ENCODE measurements around the gene PPIB. TPM values are rescaled to one million over a fixed set of nuclear protein-coding genes. Genes with fewer than 3 reads are reported as not detected.
"Not testable (repeated sequence)": the region's sequence is repeated elsewhere in the genome, so short reads cannot be mapped to it uniquely, and the experiment has no call there.

PPIB gene
- total RNA-seq, 4 donors from 2014 or later = 110 to 227 (median 214) TPM

GRCh38 chr15:64112904-64113303 is 49.9 kb downstream of the PPIB start:
- intact Hi-C loops (cut with DNase I) = no loop called here

GRCh38 chr15:64112073-64112772 is 50.6 kb downstream of the PPIB start:
- no peak overlapping the region for H3K4me3 ChIP-seq
- no peak for DNase-seq (ENCODE audit: extremely low spot score)
- no peaks in the 10 kb centered on the region for H3K27me3 ChIP-seq
- H3K27ac ChIP-seq (replicated peaks in 1 of 4) = no peak overlapping the region
- intact Hi-C loops (cut with DNase I) = no loop called here
- WGBS = 65% methylated on average over 4 of the region's 4 CpGs
- peaks cover 27 to 48% (median 47%) of the 10 kb centered on the region in 4 donors for H3K36me3 ChIP-seq
- H3K4me1 ChIP-seq = peaks cover 26 to 47% (median 41%) of the 10 kb centered on the region in 4 donors
- H3K9me3 ChIP-seq = no peaks in the 10 kb centered on the region
- TF ChIP-seq POLR2A (IDR thresholded peaks at IDR 0.05; ENCODE audit: low read depth) (no peak), POLR2AphosphoS5 (IDR thresholded peaks at IDR 0.05) (no peak), EP300 (IDR thresholded peaks at IDR 0.05) (no peak)
- TF ChIP-seq, protein P1, sequence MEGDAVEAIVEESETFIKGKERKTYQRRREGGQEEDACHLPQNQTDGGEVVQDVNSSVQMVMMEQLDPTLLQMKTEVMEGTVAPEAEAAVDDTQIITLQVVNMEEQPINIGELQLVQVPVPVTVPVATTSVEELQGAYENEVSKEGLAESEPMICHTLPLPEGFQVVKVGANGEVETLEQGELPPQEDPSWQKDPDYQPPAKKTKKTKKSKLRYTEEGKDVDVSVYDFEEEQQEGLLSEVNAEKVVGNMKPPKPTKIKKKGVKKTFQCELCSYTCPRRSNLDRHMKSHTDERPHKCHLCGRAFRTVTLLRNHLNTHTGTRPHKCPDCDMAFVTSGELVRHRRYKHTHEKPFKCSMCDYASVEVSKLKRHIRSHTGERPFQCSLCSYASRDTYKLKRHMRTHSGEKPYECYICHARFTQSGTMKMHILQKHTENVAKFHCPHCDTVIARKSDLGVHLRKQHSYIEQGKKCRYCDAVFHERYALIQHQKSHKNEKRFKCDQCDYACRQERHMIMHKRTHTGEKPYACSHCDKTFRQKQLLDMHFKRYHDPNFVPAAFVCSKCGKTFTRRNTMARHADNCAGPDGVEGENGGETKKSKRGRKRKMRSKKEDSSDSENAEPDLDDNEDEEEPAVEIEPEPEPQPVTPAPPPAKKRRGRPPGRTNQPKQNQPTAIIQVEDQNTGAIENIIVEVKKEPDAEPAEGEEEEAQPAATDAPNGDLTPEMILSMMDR (IDR thresholded peaks at IDR 0.05) = no peak

More at GRCh38 chr15:64112904-64113303, 49.9 kb downstream of the PPIB start:
- TF ChIP-seq EP300 (IDR thresholded peaks at IDR 0.05) (no peak), POLR2AphosphoS5 (IDR thresholded peaks at IDR 0.05) (no peak), POLR2A (IDR thresholded peaks at IDR 0.05; ENCODE audit: low read depth) (no peak)
- TF ChIP-seq, protein P1 (IDR thresholded peaks at IDR 0.05) = no peak
- H3K9me3 ChIP-seq = no peaks in the 10 kb centered on the region
- peaks cover 20 to 40% (median 34%) of the 10 kb centered on the region in 4 donors for H3K4me1 ChIP-seq
- H3K4me3 ChIP-seq = no peak overlapping the region
- no peak for DNase-seq (ENCODE audit: extremely low spot score)
- WGBS = 78% methylated on average over 1 of the region's 1 CpG
- peaks cover 33 to 55% (median 54%) of the 10 kb centered on the region in 4 donors for H3K36me3 ChIP-seq
- no peaks in the 10 kb centered on the region for H3K27me3 ChIP-seq
- no peak overlapping the region for H3K27ac ChIP-seq (replicated peaks in 1 of 4)

DNA sequence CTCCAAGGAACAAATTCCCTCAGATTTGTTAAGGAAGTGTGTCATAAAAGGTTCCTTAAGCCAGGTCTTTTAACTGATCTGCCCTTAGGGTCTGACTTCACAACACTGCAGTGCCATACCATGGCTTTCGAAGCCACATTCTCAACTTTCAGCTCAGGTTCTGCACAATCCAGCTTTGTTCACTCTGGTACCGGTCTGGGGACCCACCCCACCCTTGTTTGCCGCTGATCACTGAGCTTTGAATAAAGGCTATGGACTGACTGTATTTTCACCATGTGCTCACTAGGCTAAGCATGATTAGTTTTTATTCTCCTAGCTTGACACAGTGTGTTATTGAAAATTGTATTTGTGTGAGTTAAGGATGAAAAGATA is 51.2 kb downstream of the PPIB start:
- Histone ChIP-seq H3K4me3 (no peak overlapping the region), H3K27ac (replicated peaks in 1 of 4) (no peak overlapping the region), H3K27me3 (no peaks in the 10 kb centered on the region), H3K9me3 (no peaks in the 10 kb centered on the region), H3K4me1 (peaks cover 29 to 52% (median 45%) of the 10 kb centered on the region in 4 donors), H3K36me3 (peaks cover 27 to 43% (median 41%) of the 10 kb centered on the region in 4 donors)
- intact Hi-C loops (cut with DNase I) = no loop called here
- TF ChIP-seq, protein P1 (IDR thresholded peaks at IDR 0.05) = no peak
- no peak for TF ChIP-seq POLR2A (IDR thresholded peaks at IDR 0.05; ENCODE audit: low read depth)
- no peak for TF ChIP-seq EP300 (IDR thresholded peaks at IDR 0.05)
- no peak for TF ChIP-seq POLR2AphosphoS5 (IDR thresholded peaks at IDR 0.05)
- no peak for DNase-seq (ENCODE audit: extremely low spot score)
- 96% methylated on average over 3 of the region's 3 CpGs for WGBS

GRCh38 chr15:64110950-64111678 is 51.7 kb downstream of the PPIB start:
- Histone ChIP-seq H3K4me3 (no peak overlapping the region), H3K4me1 (peaks cover 32 to 58% (median 51%) of the 10 kb centered on the region in 4 donors), H3K27ac (replicated peaks in 1 of 4) (no peak overlapping the region), H3K27me3 (no peaks in the 10 kb centered on the region), H3K9me3 (no peaks in the 10 kb centered on the region), H3K36me3 (peaks cover 27 to 37% (median 36%) of the 10 kb centered on the region in 4 donors)
- WGBS = 78% methylated on average over 3 of the region's 3 CpGs
- DNase-seq (ENCODE audit: extremely low spot score) = no peak
- intact Hi-C loops (cut with DNase I) = no loop called here
- TF ChIP-seq POLR2AphosphoS5 (IDR thresholded peaks at IDR 0.05) (no peak), POLR2A (IDR thresholded peaks at IDR 0.05; ENCODE audit: low read depth) (no peak), EP300 (IDR thresholded peaks at IDR 0.05) (no peak)
- TF ChIP-seq, protein P1 (IDR thresholded peaks at IDR 0.05) = no peak

- 94% methylated on average over 4 of the region's 4 CpGs for WGBS
- DNase-seq (ENCODE audit: extremely low spot score); intact Hi-C loops (cut with DNase I); H3K9me3 ChIP-seq; H3K27ac ChIP-seq (replicated peaks in 1 of 4); H3K4me3 ChIP-seq; H3K27me3 ChIP-seq: not testable (repeated sequence)
- Histone ChIP-seq H3K4me1 (peaks cover 40 to 67% (median 60%) of the 10 kb centered on the region in 4 donors), H3K36me3 (peaks cover 22 to 28% (median 27%) of the 10 kb centered on the region in 4 donors)
Measured at GRCh38 chr15:64110108-64110701, 52.6 kb downstream of the PPIB start.

All from esophagus muscularis mucosa (tissue), 4 donors.